GM18909 (cell line): ENCODE measurements around the gene MAT2A.
A peak's percentile ranks its signal among the peaks of the same experiment; 100 is the strongest.
"Not testable (repeated sequence)": the region's sequence is repeated elsewhere in the genome, so short reads cannot be mapped to it uniquely, and the experiment has no call there.

Experiments used
- ATAC-seq: cut with Tn5 transposase; IDR thresholded peaks from one replicate; pipeline ENCODE4 v1.9.1; 2021; ENCODE audit warnings: mild to moderate bottlenecking; ENCODE audit not compliant: unreplicated experiment, poor library complexity

MAT2A gene

DNA sequence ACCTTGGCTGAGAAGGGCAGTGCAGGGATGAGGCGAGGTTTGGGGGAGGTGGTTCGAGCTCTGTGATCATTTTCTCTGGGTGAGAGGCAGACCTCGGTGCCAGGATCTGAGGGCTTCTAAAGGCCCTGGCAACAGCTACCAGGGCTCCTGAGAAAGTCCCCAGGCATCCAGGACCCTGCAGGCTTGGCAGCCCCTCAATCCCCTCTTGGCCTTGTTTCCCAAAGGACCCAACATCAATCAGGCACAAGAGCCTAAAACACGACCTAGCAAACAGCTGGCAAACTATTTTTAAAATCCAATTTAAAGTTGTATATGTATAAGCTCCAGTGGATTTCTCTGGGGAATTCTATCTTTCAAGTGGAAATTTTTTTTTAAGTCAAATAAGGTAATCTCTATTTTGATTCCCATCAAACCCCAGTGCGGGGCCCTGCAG is 15.0 kb upstream of the MAT2A start:
- ATAC-seq, result no peak

GRCh38 chr2:85524336-85524908 is 14.5 kb upstream of the MAT2A start:
- ATAC-seq, result no peak

- ATAC-seq, result no peak
Measured at GRCh38 chr2:85525029-85525428, 13.9 kb upstream of the MAT2A start.

DNA sequence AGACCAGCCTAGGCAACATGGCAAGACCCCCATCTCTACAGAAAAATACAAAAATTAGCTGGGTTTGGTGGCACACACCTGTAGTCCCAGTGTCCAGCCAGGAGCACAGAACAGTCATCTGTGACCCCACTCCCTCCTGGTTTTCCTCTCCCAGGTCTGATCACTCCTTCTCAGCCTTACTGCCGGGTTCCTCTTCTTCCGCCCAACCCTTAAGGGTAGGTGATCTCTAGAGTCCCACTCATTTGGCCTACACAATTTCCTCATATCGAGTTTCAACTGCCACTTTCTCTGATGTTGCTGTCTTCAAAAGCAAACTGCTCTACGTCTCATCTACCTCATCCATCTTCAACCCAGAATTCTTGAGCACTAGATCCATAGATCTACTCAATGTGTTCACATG is 13.4 kb upstream of the MAT2A start:
- no peak for ATAC-seq

GRCh38 chr2:85527787-85528186 is 11.2 kb upstream of the MAT2A start:
- no peak for ATAC-seq

- ATAC-seq, result no peak
Measured at GRCh38 chr2:85528355-85528754, 10.6 kb upstream of the MAT2A start.

DNA sequence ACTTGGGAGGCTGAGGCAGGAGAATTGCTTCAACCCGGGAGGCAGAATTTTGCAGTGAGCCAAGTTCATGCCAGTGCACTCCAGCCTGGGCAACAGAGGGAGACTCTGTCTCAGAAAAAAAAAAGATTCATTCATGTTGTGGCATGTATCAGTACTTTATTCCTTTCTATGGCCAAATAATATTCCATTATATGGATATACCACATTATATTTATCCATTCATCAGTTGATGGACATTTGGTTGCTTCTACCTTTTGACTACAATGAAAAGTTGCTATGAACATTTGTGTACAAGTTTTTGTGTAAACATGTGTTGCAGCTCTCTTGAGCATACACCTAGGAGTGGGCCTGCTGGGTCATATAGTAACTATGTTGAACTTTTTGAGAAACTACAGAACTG is 9.2 kb upstream of the MAT2A start:
- ATAC-seq, result no peak

GRCh38 chr2:85531589-85531988 is 7.4 kb upstream of the MAT2A start:
- no peak for ATAC-seq

DNA sequence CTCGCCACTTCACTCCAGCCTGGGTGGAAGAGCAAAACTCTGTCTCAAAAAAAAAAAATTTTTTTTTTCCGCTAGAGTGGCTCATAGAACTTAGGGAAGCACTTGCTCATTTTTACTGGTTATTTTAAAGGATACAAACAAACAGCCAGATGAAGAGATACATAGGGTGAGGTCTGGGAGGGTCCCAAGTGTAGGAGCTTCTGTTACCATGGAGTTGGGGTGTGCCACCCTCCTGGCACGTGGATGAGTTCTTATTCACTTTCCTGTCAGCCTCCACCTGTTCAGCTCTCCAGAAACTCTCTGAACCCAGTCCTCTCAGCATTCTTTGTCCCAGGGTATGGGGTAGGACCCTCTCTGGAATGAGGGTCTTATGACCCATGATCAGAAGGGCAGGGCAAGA is 4.9 kb upstream of the MAT2A start:
- ATAC-seq, result no peak

DNA sequence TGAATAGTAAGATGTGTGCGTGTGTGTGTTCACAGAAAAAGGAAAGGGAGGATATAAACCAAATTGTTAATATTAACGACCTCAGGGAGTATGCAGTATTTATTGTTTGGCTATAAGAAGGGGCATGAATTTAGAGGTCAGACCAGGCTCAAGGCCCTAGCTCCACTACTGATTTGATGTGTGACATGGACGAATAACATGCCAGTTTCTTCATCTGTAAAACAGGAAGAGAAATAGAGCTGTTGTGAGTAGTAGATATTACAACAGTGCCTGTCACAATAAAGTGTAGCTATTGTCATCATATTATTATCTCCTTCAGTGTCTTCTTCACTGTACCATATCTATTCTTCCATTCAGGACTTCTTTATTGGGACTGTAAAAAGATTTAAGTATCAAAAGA is 4.1 kb upstream of the MAT2A start:
- no peak for ATAC-seq

DNA sequence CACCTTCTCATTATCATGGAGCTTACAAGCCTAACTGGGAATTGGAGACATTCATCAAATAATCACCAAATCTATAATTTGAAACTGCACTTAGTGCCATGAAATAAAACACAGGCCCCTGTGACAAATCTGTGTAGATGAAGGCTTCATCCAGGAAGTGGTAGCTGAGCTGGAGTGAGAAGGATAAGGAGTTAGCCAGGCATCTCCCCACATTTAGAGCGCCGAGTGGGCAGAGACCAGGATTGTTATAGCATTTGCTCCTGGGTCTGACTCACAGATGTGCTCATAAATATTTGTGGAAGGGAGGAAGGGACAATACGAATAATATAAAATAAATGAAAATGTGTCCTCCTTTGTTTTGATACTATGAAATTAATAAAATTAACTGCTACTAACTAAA is 2.5 kb upstream of the MAT2A start:
- no peak for ATAC-seq

- no peak for ATAC-seq
Measured at GRCh38 chr2:85537600-85538506, 1.1 kb upstream of the MAT2A start.

DNA sequence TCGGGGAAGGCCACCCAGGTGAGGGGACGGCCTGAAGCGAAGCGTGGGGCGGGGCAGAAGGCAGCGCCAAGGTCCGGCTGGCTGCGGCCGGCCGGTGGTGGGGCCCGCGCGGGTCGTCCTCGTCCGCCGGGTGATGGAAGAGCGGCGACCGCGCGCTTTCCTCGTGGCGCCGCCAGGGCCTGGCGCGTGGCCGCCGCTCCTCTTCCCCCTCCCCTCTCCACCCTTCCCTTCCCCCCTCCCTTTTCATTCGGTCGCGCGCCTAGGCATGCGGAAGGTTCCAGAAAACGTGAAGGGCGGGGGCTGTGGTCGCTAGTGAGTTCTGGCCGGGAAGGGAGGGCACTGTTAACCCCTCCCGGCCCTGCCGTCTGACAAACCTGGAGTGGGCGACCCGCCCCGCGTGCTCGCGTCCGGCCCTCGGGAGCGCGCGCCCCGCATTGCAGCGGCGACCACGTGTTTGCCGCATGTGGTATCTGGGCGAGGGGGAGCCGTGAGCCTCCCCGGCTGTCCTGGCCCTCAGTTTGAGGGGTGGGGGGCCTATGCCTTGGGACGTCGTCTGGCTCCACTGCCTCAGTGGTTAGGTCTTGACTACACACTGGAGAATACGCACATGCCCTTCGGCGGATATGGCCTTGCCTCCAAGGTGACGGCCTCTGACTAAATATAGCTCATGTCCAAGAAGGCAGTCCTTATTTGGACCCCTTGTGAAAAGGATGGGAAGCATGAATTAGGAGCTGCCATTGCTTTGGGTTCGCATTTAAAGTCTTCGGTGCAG is 579 bp downstream of the MAT2A start:
- peak; percentile 36 for ATAC-seq

DNA sequence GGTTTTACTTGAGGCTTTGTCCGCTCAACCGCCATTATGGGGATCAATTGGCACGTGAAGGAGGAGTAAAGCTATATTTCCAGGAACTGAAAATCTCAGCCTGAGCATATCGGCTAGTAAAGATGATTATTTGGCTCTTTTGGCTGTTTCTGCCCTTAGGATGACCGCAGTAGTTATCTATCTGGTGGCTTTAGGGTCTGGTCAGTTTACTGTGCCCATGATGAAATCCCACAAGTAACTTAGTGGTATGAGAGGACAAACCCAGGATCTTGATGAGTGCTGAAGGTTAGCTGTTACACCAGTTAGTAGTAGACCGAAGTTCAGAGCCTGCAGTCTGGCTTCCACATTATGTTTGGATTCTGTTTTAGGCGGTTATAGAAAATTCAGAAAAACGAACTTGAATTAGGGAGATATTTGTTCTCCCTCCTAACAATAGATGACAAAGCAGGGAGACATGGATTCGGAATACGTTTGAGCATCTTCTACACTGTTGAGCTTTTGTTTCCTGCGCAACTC is 1.2 kb downstream of the MAT2A start:
- no peak for ATAC-seq

DNA sequence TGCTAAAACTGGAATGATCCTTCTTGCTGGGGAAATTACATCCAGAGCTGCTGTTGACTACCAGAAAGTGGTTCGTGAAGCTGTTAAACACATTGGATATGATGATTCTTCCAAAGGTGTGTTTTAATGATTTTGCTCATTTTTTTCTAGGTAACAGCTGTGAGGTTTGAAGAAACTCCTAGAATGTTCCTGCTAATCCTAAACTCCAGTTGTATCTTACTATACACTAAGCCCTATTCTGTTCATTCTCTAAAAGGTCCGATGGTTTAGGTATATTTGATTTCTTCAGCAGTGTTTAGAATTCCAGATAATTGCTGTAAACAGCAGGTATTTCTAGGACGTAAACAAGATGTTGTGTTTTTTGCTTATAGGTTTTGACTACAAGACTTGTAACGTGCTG is 2.3 kb downstream of the MAT2A start:
- ATAC-seq, result no peak

DNA sequence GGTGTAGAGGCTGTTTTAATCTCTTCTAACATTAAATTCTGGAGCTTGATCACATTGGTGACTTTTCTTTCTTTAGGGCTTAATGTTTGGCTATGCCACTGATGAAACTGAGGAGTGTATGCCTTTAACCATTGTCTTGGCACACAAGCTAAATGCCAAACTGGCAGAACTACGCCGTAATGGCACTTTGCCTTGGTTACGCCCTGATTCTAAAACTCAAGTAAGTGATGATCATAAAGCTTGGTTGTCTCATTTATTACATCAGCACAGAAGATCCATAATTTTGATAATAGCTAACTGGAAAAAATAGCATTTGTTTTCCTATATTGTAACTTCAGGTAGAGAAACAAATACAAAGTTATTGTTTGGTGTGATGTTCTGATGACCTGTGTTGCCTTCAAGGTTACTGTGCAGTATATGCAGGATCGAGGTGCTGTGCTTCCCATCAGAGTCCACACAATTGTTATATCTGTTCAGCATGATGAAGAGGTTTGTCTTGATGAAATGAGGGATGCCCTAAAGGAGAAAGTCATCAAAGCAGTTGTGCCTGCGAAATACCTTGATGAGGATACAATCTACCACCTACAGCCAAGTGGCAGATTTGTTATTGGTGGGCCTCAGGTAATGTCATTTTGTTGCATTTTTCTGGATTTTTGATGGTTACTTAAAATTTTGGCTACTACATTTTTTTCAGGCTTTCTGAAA is 2.9 kb downstream of the MAT2A start:
- ATAC-seq, result no peak

DNA sequence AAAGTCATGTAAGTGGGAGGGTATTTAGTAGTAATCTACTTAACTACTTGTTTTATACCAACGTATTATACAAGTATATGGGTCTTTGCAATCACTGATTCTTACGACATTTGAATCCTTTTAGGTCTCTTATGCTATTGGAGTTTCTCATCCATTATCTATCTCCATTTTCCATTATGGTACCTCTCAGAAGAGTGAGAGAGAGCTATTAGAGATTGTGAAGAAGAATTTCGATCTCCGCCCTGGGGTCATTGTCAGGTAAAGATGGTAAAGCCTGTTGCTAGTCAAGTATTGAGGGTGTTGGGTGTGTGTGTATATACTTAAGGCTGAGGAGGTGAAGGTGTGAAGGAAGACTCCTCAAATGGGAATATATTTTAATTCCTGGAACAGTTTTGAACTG is 3.8 kb downstream of the MAT2A start:
- no peak for ATAC-seq

- ATAC-seq, result not testable (repeated sequence)
Measured at GRCh38 chr2:85544254-85544691, 5.3 kb downstream of the MAT2A start.

GRCh38 chr2:85544915-85545779 is 6.2 kb downstream of the MAT2A start:
- not testable (repeated sequence) for ATAC-seq
